Fibroblast of lung (primary cell): ENCODE measurements around the gene MITD1.

ENCODE experiments used
- EZH2 ChIP-seq: IDR thresholded peaks from 2 replicates; pipeline ENCODE4 v1.5.1; 2012; ENCODE audit warnings: low read length, control low read depth, mild to moderate bottlenecking; ENCODE audit errors: missing control alignments
- TF ChIP-seq, protein P1 (sequence below), 2 donors: IDR thresholded peaks in 1 of 2; conservative IDR thresholded peaks in 1 of 2; 1 replicate in 1 of 2; 2 replicates in 1 of 2; pipeline ENCODE4 v1.5.1; 2011 to 2012; ENCODE audit warnings: low read length in 2 of 2, control low read depth in 1 of 2, inconsistent platforms in 1 of 2, low read depth in 1 of 2, mild to moderate bottlenecking in 1 of 2

DNA sequence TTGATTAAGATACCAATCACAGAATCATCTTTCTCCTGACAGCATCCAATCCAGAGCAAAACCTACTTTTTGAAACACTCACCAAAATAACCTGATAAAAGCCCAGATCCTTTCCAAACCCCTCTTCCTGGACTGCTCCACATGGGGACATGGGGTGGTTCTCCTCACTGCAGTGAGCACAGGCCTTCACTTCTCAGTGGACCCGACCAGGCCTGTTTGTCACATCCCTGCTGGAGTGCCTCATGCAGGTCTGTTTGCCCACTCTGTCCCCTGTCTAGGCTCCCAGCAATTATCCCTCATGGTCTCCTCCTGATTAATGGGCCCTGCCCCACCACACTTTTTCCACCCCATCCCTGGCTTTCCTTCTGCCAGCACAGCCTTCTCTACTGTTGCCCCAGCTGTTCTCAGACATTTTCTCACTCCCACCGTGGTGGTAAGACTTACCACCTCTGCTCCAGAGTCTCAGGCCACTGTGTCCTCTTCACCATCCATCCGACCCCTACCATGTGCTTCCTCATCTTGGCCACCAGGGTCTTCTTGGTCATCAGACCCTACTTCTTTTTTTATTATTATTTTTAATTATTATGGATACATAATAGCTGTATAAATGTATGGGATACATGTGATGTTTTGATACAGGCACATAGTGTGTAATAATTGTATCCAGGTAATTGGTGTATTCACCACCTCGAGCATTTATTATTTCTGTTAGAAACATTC, 21.3 kb upstream of the MITD1 start:
- TF ChIP-seq, protein P1, sequence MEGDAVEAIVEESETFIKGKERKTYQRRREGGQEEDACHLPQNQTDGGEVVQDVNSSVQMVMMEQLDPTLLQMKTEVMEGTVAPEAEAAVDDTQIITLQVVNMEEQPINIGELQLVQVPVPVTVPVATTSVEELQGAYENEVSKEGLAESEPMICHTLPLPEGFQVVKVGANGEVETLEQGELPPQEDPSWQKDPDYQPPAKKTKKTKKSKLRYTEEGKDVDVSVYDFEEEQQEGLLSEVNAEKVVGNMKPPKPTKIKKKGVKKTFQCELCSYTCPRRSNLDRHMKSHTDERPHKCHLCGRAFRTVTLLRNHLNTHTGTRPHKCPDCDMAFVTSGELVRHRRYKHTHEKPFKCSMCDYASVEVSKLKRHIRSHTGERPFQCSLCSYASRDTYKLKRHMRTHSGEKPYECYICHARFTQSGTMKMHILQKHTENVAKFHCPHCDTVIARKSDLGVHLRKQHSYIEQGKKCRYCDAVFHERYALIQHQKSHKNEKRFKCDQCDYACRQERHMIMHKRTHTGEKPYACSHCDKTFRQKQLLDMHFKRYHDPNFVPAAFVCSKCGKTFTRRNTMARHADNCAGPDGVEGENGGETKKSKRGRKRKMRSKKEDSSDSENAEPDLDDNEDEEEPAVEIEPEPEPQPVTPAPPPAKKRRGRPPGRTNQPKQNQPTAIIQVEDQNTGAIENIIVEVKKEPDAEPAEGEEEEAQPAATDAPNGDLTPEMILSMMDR (conservative IDR thresholded peaks at IDR 0.05 in 1 of 2, IDR thresholded peaks at IDR 0.05 in 1 of 2; ENCODE audit: low read depth in 1 of 2, low read length in 2 of 2), result peak in 1 of 2 donors; percentile 19
- TF ChIP-seq EZH2, result no peak
